Astrocyte of the spinal cord (primary cell): Measurements from ENCODE around the gene ZNF91.
"Not testable (repeated sequence)": the region's sequence is repeated elsewhere in the genome, so short reads cannot be mapped to it uniquely, and the experiment has no call there.

Source experiments
- DNase-seq: peaks from one replicate; pipeline ENCODE4 v3.0.0; 2011; ENCODE audit warnings: low read depth, low spot score
- H3K4me3 ChIP-seq: 2 replicates; pipeline ENCODE4 v1.5.1; 2011; ENCODE audit warnings: low read depth, mild to moderate bottlenecking, low read length, moderate library complexity
- CTCF ChIP-seq: IDR thresholded peaks from 2 replicates; pipeline ENCODE4 v1.5.1; 2012; ENCODE audit warnings: low read depth, mild to moderate bottlenecking, low read length, inconsistent platforms
- in situ Hi-C: cut with HindIII; loops from 2 replicates; pipeline ENCODE4 v1.10.0; 2017; ENCODE audit warnings: low sequenced_read_pairs

Gene ZNF91

GRCh38 chr19:23377276-23377675 lies 18.0 kb downstream of the ZNF91 start:
- no peak for TF ChIP-seq CTCF
- no peak overlapping the region for H3K4me3 ChIP-seq
- no peak for DNase-seq
- in situ Hi-C loops = no loop called here

- no peak for DNase-seq
- H3K4me3 ChIP-seq = no peak overlapping the region
- in situ Hi-C loops = no loop called here
- no peak for TF ChIP-seq CTCF
These were observed 28.8 kb downstream of the ZNF91 start for GRCh38 chr19:23366437-23366836.

- H3K4me3 ChIP-seq, DNase-seq, in situ Hi-C loops: not testable (repeated sequence)
These were observed 29.2 kb downstream of the ZNF91 start for GRCh38 chr19:23366031-23366430.

GRCh38 chr19:23365222-23365621 lies 30.0 kb downstream of the ZNF91 start:
- no peak overlapping the region for H3K4me3 ChIP-seq
- in situ Hi-C loops = no loop called here
- no peak for DNase-seq
- no peak for TF ChIP-seq CTCF

GRCh38 chr19:23361843-23362242 lies 33.4 kb downstream of the ZNF91 start:
- DNase-seq, H3K4me3 ChIP-seq, in situ Hi-C loops: not testable (repeated sequence)

- no peak for DNase-seq
- no peak overlapping the region for H3K4me3 ChIP-seq
- in situ Hi-C loops = no loop called here
- TF ChIP-seq CTCF = no peak
These were observed 43.5 kb downstream of the ZNF91 start for GRCh38 chr19:23351806-23352205.

GRCh38 chr19:23346696-23347095 lies 48.6 kb downstream of the ZNF91 start:
- TF ChIP-seq CTCF = no peak
- in situ Hi-C loops = no loop called here
- DNase-seq = no peak
- H3K4me3 ChIP-seq = no peak overlapping the region

GRCh38 chr19:23345838-23346237 lies 49.4 kb downstream of the ZNF91 start:
- no peak for DNase-seq
- TF ChIP-seq CTCF = no peak
- in situ Hi-C loops = no loop called here
- H3K4me3 ChIP-seq = no peak overlapping the region
